ENCODE data around the gene MARK1.

Gene MARK1

GRCh38 chr1:220527908-220528678, at the start of gene MARK1:
Gene MARK1 (plus strand): TSS chr1:220528136. CDS start chr1:220528823, 687 bp downstream.
- no peak for DNase-seq

DNA sequence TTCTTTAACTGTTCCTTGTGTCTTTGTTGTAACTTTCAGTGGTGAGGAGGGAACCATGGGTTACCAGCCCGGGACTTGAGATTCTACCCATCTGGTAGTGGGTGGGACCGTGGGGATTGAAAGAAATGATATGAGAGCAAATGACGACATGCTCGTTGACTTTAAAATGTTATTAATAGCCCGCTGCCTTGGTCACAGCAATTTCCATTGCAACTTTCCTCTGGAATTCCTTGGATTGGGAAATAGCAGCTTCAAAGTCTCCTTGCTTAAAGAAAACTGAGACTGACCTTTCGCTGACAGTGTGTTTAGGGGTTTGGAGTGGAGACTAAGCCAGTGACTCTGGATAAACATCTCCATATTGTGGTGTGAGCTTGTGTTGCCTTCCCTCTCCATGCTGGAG, 44.2 kb upstream of the MARK1 start:
- no peak for DNase-seq

DNA sequence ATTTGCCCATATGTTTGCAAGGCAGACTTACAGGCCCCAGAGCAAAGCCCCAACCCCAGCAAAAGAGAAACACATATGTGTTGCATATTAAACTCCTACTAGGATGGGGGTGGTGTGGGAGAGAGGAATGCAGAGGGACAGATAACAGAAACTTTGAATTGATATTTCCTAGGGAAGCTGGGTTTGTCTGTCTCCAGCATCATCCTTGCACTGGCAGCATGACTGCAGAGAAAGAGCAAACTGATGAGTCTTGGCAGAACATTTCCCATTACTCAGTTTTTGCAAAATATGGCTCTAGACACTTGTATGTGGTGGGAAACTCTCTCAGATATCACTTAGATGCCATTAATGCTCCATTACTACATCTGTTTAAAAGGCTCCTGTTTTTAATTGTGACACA, 43.8 kb upstream of the MARK1 start:
- DNase-seq, result no peak

GRCh38 chr1:220485131-220485530, 42.8 kb upstream of the MARK1 start:
- no peak for DNase-seq

- DNase-seq, result no peak
Measured at GRCh38 chr1:220485791-220486190, 42.1 kb upstream of the MARK1 start.

DNA sequence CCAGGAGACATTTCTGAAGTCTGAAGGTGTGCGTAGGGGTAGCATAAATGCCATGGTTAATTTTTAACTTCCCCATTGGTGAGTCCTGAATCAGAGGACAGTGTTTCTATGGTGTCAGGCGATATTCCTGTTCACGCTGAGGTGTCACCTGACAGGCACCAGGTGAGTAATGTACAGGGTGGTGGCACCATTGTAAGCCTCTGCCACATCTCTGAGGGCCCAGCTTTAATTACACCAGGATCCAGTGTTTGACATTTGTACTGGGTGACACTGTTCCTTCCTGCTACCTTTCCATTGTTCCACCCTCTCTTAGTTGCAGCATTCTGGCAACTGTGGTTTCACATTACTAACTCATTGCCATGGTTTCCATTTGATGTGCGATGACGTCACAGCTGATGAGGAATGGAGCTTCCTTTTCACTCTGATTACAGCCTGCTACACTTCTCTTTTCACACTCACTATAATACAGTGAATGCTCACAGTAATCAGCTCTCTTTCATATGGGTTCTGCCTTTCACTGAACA, 40.6 kb upstream of the MARK1 start:
- DNase-seq, result no peak

GRCh38 chr1:220491891-220492290, 36.0 kb upstream of the MARK1 start:
- no peak for DNase-seq

DNA sequence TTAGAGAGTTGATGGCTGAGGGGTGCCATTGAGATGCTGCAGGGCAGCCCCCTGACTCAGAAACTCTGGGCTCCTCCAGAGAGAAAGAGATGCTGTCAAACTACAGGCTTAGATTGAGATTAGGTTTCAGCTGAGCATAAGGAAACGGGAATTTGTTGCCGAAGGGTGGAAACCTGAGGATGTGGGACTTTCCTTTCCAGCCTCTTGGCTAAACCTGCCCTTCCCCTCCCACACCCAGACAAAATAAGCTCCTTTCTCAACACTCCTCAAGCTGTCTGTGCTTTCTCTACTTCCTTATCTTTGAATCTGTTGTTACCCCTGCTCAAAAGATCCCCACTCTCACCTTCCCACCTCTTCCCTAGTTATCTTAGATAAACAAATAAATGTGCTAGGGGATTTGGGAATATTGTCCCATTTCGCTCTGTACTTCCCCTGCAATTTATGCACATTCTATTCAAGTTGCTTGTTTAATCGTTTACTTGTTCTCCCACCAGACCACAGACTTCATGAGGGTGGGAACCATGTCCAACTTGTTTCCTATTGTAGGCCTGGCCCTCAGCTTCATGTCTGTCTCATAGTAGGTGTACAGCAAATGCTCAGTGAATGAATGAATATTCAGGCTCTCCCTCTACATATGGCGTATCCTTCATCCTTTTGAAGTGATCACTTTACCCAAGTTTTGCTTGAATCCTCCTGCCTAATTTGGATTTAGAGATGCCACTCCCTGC, 30.6 kb upstream of the MARK1 start:
- DNase-seq, result no peak

DNA sequence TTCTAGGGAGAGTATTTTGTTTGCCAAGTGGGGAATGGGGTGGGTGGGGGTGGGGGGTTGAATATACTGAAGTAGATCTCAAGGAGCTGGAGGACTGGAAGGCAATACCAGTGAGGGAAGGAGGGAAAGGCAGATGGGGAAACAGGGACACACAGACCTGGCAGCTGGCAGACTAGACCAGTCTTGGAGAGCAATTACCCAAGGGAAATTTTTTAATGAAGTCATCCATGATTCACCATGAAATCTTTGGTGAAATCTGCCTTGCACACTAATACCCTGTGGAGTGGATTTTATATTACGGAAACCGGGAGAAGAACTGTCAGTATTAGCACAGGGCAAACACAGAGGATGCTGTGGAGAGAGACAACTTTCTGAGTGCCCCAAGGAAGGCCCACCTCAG, 29.7 kb upstream of the MARK1 start:
- no peak for DNase-seq

DNA sequence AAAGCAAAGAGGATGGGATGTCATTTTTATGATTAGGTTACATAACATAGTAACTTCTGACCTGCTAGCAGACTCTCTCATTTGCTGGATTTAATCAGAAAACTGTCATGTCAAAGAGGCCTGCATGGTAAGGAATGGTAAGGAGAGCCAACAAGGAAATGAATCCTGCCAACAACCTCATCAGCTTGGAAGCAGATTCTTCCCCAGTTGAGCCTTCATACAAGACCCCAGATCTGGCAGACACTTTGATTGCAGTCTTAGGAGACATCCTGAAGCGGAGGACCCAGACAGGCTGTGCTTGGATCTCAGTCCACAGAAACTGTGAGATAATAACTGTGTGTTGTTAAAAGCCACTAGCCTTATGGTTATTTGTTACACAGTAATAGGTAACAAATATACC, 27.6 kb upstream of the MARK1 start:
- no peak for DNase-seq

DNA sequence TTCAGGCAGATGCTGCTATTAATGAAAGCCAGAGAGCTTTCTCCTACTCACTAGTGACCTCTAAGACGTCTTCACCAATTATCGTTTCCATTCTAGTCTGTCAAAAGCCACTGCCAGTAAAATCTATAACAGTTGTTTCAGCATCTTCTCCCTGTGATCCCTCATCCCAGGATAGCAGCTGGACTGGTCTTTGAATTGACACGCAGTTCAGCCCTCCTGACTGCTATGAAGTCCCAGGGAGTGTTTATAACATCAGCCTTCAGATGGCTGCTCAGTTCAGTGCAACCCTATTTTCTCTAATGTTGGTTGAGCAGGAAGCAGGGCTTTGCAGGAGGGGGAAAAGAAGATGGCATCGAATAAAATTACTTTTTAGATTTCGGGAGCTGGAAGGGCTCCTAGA, 23.6 kb upstream of the MARK1 start:
- no peak for DNase-seq

DNA sequence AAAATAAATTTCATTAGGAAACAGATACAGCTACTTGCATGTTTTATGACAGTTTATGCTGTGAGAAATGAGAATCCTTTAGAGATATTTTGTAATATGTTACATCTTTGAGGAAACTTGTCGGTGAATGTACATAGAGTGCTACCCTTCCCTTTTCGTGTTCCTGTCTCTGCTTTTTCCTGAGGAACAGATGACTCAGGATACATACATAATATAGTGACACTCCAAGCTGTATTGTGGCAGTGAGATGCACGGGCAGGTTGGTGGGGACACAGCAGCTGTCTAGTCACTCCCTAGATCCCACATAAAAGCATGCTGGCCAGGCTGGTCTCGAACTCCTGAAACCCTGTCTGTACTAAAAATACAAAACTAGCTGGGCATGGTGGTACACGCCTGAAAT, 20.9 kb upstream of the MARK1 start:
- no peak for DNase-seq

GRCh38 chr1:220511179-220511578, 16.8 kb upstream of the MARK1 start:
- no peak for DNase-seq

GRCh38 chr1:220511785-220512184, 16.2 kb upstream of the MARK1 start:
- no peak for DNase-seq

DNA sequence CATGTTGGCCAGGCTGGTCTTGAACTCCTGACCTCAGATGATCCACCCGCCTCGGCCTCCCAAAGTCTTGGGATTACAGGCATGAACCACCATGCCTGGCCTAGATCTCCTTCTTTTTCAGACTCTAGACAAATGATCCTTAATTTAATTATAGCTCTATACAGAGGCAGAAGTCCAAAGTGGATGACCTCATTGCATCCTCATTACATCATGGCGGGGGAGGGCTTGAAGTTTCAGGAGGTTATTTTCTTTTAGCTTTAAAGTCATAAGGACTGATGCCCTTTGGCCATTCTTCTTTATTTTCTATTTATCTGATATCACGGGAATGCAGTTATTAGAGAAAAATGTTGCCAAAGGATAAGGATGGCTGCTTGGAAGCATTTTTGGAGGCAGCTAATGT, 14.1 kb upstream of the MARK1 start:
- no peak for DNase-seq

DNA sequence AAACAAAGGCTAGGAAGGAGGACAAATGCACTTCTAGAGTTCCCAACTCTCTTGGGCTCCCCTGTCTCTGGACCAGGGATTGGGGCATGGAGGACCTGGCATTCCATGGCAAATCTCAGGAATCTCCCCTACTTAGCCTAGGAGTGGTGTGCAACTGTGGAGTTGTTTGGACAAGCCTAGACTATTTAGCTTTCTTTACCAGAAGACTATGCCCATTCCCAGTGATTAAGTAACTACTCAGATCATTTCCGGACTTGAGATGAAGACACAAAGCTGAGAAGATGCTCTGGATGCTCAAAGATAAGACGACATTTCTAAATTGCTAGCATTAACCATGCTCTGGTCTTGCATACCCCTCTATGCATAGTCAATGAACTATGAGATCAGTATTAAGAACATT, 13.7 kb upstream of the MARK1 start:
- DNase-seq, result no peak

- no peak for DNase-seq
Measured at GRCh38 chr1:220516014-220516721, 11.8 kb upstream of the MARK1 start.

- no peak for DNase-seq
Measured at GRCh38 chr1:220516722-220517042, 11.3 kb upstream of the MARK1 start.

DNA sequence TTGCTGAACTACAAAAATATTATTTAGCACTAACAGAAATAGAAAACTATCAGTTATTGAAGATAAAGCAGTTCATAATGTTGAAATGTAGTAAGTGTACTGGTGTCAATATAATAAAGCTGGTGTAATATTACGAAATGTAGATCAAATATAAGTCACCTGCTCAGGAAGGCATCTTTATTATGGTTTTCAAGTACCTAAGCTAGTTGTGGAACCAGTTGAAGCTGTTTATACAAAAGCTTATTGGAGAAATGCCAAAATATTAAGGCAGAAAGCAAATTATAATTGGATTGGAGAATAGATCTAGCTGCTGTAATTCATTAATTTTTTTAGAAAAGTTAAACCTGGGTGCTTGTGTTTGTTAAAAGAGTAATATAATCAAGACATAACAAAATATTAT, 6.2 kb upstream of the MARK1 start:
- DNase-seq, result no peak

DNA sequence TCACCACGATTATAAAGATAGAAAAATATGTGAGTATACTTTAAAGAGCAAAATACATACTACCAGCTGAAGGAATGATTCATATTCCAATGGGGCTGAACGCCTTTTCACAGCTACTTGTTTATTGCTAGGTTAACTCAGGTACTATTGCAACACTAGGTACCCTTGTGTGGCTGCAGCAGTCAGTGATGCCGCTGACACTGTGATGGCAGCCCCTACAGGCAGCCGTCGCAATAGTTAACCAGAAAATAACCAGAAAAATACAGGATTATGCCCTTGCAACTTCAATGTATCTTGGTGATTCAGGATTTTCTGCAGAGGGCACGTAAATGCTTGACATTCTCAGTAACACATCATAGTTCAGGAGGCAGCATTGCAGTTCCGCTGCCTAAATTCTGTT, 1.6 kb upstream of the MARK1 start:
- no peak for DNase-seq

DNA sequence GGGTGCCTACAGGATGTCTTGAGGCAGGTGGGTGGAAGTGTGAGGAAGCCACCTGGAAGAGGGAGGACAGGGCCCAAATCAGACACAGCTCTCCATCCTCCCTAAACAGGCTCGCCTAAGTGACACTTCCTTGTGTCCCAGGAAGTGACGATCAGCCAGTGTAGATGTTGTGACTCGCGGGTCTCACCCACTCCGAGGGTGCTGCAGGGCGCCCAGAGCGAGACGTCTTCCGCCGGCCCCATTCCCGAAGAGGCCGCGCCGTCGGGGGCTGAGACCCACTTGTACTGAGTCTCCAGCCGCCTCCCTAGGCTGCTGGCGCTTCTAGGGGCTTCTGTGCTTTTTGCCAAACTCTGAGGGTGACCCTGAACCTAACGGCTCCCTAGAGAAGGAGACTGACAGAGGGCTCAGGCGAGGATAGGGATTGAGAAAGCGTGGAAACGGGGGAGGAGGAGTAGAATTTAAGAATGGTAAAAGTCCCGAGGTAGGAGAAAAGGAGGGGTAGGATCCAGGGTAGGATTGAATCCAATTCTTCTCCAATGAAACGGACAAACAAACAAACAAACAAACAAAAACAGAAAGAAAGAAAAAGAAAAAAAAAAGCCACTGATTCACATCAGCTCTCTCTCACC, 543 bp upstream of the MARK1 start:
- DNase-seq, result no peak

DNA sequence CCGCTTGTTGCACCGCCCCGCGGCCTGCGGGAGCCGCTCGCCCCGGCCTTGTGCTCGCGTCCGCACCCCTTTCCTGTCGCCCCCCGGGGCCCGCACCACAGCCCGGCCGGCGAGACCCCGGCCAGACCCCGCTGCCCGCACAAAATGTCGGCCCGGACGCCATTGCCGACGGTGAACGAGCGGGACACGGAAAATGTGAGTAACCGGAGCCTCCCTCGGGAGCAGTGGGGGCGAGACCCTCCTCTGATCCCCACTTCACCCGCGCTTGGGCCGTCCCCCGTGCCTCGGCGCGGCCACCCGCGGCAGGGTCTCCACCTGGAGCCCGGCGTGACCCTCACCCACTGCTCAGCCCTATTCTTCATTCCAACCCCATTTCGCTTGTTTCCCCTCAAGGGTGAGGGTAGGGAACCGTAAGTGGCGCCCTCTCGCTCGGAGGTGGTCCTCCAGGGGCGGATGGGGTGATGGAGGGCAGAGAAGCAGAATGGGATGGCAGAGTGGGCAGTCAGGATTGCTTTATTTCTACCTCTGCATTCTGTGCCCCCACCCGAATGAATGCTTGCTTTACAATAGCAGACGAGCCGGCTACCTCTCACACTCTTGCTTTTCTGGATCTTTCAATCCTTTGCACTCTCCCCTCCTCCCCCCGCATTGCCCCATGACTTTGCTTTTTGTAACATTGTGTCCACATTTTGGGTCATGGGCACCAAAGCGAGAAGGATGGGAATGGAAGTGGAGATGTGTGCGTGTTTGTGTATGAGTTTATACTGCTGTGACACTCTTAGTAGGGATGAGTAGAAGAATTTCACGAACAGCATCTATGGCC, 954 bp downstream of the MARK1 start:
- no peak for DNase-seq

All from hematopoietic multipotent progenitor cell treated with erythropoietin and hydrocortisone succinate and interleukin-3 and kit ligand, for 8 days (in vitro differentiated cells).